Muscle layer of duodenum (tissue), 2 donors: ENCODE measurements around the gene PTGIR.

Experiments
- H3K27ac ChIP-seq: one replicate; pipeline ENCODE4 v1.7.0; 2013; ENCODE audit warnings: mild to moderate bottlenecking, low read length
- H3K27me3 ChIP-seq: one replicate; pipeline ENCODE4 v1.7.0; 2013; ENCODE audit warnings: low read depth, mild to moderate bottlenecking, control low read depth, low read length
- H3K36me3 ChIP-seq, 2 donors: one replicate each; pipeline ENCODE4 v1.7.0; 2013; ENCODE audit warnings: low read length in 2 of 2, control low read depth in 1 of 2, mild to moderate bottlenecking in 1 of 2; ENCODE audit not compliant: insufficient read depth in 2 of 2, control insufficient read depth in 1 of 2
- H3K4me1 ChIP-seq, 2 donors: one replicate each; pipeline ENCODE4 v1.7.0; 2013; ENCODE audit warnings: low read length in 2 of 2, mild to moderate bottlenecking in 2 of 2, control low read depth in 1 of 2, moderate library complexity in 1 of 2; ENCODE audit not compliant: insufficient read depth in 2 of 2, control insufficient read depth in 1 of 2
- H3K4me3 ChIP-seq, 2 donors: one replicate each; pipeline ENCODE4 v1.7.0; 2013; ENCODE audit warnings: low read length in 2 of 2, low read depth in 1 of 2, mild to moderate bottlenecking in 1 of 2
- H3K9me3 ChIP-seq, 2 donors: one replicate each; pipeline ENCODE4 v1.7.0; 2013; ENCODE audit warnings: low read length in 2 of 2, control low read depth in 1 of 2, mild to moderate bottlenecking in 1 of 2; ENCODE audit not compliant: control insufficient read depth in 1 of 2
- donor health status: healthy.

The PTGIR gene

DNA sequence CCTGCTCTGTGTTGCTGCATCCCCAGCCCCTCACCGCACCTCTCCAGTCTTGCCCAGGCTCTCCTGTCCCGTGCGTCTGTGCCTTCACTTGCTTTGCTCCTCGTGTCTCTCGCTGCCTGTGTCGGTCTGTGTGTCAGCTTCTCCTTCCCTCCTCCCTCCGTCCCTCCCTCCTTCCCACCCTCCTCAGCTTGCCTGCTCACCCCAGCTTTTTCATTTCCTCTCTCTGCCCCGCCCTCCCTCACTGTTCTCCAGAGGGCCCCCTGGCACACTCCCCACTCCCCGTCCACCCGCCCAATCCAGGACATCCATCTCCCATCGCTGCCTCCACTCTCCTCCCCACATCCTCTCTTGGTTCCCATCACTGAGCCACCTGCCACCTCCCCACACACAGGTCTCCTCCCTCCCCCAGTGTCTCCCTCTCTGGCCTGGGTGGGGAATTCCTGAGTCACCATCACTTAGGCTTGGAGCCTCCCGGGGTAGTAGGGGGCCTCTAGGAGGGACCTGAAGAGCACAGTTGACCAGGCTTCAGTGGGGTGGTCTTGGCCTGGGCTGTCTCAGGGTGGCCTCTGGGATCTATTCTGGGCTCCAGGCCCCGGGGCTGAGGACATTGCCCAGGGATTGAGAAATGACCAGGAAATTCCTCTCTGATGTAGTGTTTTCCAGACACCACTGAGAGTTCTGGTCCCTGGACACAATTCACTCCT lies at the start of gene PTGIR:
Gene PTGIR (minus strand): TSS at position 132 of the 704 bp plus-strand sequence. CDS start 864 bp downstream, outside the sequence.
- H3K4me3 ChIP-seq = peak within 1 kb of the TSS; percentile 23 to 44
- H3K36me3 ChIP-seq = no peaks in the 10 kb centered on the region
- H3K27ac ChIP-seq = peak within 1 kb of the TSS; percentile 82
- peaks cover 14 to 43% of the 10 kb centered on the region in 2 donors for H3K4me1 ChIP-seq
- H3K9me3 ChIP-seq = no peaks in the 10 kb centered on the region
- no peaks in the 10 kb centered on the region for H3K27me3 ChIP-seq

DNA sequence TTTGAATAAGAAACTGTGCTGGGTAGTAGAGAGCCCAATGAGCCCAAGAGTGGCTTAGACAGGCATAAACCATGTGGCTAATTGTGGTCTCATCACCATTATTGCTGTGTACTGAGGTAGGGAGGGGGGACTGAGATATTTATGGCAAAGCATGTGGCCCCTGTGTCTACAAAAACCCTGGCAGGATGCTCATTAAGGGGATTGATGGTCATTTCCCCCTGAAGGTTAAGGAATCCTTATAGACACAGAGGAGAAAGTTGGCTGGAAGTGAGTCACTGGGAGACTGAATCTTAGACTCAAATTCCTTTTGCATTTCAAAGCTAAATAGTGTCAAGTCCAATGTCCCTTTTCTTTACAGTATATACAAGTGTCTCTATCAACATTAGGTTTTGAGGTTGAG lies 45.9 kb upstream of the PTGIR start:
- no peak overlapping the region for H3K4me3 ChIP-seq
- no peak overlapping the region for H3K27ac ChIP-seq
- no peaks in the 10 kb centered on the region for H3K4me1 ChIP-seq
- H3K36me3 ChIP-seq = peaks cover 12 to 21% of the 10 kb centered on the region in 2 donors
- no peaks in the 10 kb centered on the region for H3K27me3 ChIP-seq
- no peaks in the 10 kb centered on the region for H3K9me3 ChIP-seq

GRCh38 chr19:46668662-46669061 lies 43.8 kb upstream of the PTGIR start:
- Histone ChIP-seq H3K9me3 (no peaks in the 10 kb centered on the region), H3K27me3 (no peaks in the 10 kb centered on the region), H3K36me3 (peaks cover 0 to 8% of the 10 kb centered on the region in 2 donors), H3K27ac (no peak overlapping the region), H3K4me3 (no peak overlapping the region), H3K4me1 (no peaks in the 10 kb centered on the region)

DNA sequence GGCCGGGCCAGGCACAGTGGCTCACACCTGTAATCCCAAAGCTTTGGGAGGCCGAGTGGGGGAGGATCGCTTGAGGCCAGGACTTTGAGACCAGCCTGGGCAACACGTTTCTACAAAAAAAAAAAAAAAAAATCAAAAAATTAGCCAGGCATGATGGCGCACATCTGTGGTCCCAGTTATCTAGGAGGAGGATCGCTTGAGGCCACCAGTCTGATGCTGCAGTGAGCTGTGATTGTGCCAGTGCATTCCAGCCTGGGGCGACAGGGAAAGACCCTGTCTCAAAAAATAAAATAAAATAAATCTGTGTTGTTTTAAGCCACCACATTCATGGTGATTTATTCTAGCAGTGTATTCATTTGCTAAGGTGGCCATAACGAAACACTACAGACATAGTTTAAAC lies 40.2 kb upstream of the PTGIR start:
- Histone ChIP-seq H3K36me3 (no peaks in the 10 kb centered on the region), H3K4me3 (no peak overlapping the region), H3K27ac (no peak overlapping the region), H3K27me3 (no peaks in the 10 kb centered on the region), H3K4me1 (peaks cover 4 to 13% of the 10 kb centered on the region in 2 donors), H3K9me3 (no peaks in the 10 kb centered on the region)

DNA sequence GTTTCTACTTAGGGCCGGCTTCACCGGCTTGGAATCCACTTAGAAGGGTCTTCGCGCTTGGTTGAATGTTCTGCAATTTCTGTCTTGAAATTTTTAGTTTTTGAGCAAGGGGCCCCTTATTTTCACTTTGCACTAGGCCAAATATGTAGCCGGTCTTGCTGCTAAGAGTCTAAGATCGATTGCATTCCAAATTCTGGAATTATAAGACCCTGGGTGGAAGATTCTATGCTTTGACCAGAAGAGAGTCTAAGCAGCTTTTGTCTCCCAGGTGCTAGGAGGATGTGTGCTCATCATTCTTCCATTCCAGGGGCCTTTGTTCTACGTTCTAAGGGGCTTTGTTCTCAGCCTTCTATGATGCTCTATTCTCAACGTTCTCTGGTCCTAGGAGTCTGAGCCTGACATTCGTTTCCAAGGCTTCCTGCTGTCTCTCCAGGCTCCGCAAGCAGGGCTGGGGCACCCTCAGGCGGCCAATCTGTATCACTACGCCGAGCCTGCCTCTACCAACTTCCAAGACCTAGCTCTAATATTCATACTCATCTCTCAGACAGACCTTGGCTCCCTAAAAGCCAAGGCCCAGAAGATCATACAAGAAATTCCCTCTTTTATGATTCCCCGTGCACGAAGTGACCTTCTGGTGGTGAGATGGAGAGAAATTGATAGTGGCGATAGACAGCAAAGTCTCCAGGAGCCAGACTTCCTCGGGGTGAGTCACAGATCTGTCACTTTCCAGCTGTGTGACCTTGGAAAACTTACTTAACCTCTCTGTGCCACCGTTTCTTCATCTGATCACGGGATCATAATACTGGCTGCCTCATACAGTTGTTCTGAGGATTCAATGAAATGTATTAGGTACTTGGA lies 37.1 kb upstream of the PTGIR start:
- peak overlapping the region; percentile 72 to 75 for H3K4me3 ChIP-seq
- no peaks in the 10 kb centered on the region for H3K27me3 ChIP-seq
- peak overlapping the region; percentile 74 for H3K27ac ChIP-seq
- H3K36me3 ChIP-seq = no peaks in the 10 kb centered on the region
- H3K4me1 ChIP-seq = peaks cover 4 to 30% of the 10 kb centered on the region in 2 donors
- no peaks in the 10 kb centered on the region for H3K9me3 ChIP-seq

GRCh38 chr19:46661020-46661731 lies 36.3 kb upstream of the PTGIR start, which contains the start of gene DACT3:
TSS of gene DACT3 (minus strand) at chr19:46661182. CDS start at chr19:46661064, 118 bp downstream.
- Histone ChIP-seq H3K4me3 (peak within 1 kb of the TSS; percentile 72 to 75), H3K36me3 (no peaks in the 10 kb centered on the region), H3K9me3 (no peaks in the 10 kb centered on the region), H3K27me3 (no peaks in the 10 kb centered on the region), H3K4me1 (peaks cover 4 to 30% of the 10 kb centered on the region in 2 donors), H3K27ac (peak within 1 kb of the TSS; percentile 74)

DNA sequence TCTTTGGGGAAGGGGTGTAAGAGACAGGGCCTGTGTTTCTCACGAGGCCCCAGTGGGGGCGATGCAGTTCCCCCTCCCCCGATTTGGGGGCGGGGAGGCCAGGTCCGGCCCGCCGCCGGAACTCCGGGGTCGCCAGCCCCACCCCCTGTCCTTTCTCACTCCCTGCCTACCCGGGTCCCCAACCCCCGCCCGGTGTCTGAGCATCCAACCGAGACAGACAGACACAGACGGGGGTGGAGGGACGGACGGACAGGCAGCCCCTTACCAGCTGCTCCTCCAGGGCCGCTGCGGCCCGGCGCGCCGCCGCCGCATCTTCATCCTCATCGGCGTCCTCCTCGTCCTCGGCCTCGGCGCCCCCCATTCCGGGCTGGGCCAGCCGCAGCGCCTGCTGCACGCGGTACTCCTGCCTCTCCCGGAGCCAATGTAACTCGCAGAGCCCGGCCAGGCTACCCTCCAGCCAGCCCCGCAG lies 35.7 kb upstream of the PTGIR start:
- Histone ChIP-seq H3K27me3 (no peaks in the 10 kb centered on the region), H3K4me3 (peak overlapping the region; percentile 47 to 75), H3K4me1 (peaks cover 4 to 31% of the 10 kb centered on the region in 2 donors), H3K9me3 (no peaks in the 10 kb centered on the region), H3K27ac (peak overlapping the region; percentile 23), H3K36me3 (no peaks in the 10 kb centered on the region)

DNA sequence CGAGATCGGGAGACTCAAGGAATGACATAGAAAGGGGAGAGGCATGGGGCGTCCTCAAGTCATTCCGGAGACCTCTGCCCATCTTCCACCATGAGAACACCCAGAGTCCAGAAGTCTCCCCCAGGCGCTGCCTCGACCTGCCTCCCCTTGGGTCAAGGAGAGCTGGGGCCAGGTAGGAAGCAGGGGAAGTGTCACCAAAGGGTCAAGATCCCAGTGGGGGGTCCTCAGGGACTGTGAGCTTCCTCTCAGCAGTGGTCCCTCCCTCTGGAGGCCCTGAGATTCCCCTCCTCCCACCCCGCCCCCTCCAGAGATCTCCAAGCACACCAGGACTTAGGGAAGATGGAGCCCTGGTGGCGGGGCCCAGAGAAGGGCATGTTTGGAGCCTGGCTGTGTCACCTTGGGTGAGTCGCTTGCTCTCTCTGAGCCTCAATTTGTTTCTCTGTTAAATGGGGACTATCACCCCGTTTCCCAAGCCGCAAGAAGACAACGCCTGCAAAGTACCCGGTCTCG lies 35.2 kb upstream of the PTGIR start:
- peaks cover 4 to 36% of the 10 kb centered on the region in 2 donors for H3K4me1 ChIP-seq
- H3K27ac ChIP-seq = peak overlapping the region; percentile 23
- H3K4me3 ChIP-seq = peak overlapping the region; percentile 47 to 75
- no peaks in the 10 kb centered on the region for H3K36me3 ChIP-seq
- no peaks in the 10 kb centered on the region for H3K27me3 ChIP-seq
- no peaks in the 10 kb centered on the region for H3K9me3 ChIP-seq

DNA sequence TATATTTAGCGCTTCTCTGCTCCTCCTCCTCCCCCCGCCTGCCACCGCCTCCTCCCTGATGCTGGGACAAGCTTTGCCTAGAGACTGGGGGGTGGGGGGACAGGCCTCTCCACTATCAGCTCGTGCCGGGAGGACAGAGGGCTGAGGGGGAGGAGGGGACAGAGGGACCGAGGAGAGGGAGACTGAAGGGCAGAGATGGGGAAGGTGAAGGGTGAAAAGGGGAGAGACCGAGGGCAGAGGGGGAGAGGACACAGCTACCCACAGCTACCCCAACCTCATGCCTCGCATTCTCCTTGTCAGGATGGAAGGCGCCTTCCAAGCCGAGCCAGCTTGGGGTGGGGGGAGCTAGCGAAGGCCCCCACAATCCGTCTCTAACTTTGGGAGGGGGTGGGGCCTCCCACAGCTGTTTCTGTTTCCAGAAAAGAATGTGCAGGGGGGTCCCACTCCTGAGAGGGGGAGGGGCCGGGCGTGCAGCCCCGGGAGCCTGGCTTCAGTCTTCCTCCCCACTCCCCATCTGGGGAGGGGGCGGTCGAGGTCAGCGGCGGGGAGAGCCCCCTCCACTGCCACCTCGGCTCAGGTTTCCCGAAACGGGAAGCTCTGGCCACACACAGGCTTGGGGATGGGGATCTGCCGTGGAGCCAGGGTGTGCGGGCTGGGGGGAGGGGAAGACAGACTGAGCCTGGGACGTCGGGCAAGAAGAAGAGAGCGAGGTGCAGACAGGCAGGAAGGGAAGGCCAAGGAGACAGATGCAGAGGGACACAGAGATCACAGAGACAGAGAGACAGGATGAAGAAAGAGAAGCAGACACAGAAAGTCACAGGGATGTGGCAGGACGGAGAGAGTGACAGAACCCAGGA lies 34.5 kb upstream of the PTGIR start:
- H3K27me3 ChIP-seq = no peaks in the 10 kb centered on the region
- peak overlapping the region; percentile 10 for H3K27ac ChIP-seq
- peaks cover 4 to 41% of the 10 kb centered on the region in 2 donors for H3K4me1 ChIP-seq
- H3K4me3 ChIP-seq = peak overlapping the region; percentile 47 to 75
- H3K36me3 ChIP-seq = no peaks in the 10 kb centered on the region
- no peaks in the 10 kb centered on the region for H3K9me3 ChIP-seq

DNA sequence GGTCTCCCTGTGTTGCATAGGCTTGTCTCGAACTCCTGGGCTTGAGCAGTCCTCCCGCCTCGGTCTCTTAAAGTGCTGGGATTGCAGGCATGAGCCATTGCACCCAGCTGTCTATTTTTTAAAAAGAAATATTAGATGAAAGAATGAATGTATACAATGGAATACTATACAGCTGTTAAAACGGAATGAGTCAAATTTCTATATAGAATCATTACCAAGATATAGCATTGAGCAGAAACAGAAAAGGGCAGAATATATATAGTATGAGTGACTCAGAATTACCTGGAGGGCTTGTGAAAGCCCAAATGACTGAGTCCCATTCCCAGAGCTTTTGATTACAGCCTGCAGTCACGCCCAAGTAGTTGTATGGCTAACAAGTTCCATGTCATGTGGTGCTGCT lies 31.7 kb upstream of the PTGIR start:
- H3K36me3 ChIP-seq = no peaks in the 10 kb centered on the region
- H3K9me3 ChIP-seq = no peaks in the 10 kb centered on the region
- H3K27me3 ChIP-seq = no peaks in the 10 kb centered on the region
- H3K4me3 ChIP-seq = no peak overlapping the region
- peaks cover under 1 to 46% of the 10 kb centered on the region in 2 donors for H3K4me1 ChIP-seq
- H3K27ac ChIP-seq = no peak overlapping the region
